ENCODE data around the gene AATK.
A peak's percentile ranks its signal among the peaks of the same experiment; 100 is the strongest.

The AATK gene

GRCh38 chr17:81195941-81196495 is 30.0 kb upstream of the AATK start:
- Histone ChIP-seq H2AFZ (ENCODE audit: low read depth, low read length) (no peak overlapping the region), H3K27me3 (ENCODE audit: control insufficient read depth in 1 of 2, insufficient read depth in 1 of 2, low read length in 2 of 2) (no peaks in the 10 kb centered on the region), H2BK5ac (ENCODE audit: low read depth, low read length, poor library complexity, severe bottlenecking) (no peak overlapping the region), H3K9ac (ENCODE audit: low read length) (no peak overlapping the region), H2BK120ac (ENCODE audit: low read depth, low read length) (no peak overlapping the region), H3K4me2 (ENCODE audit: low read length, poor library complexity, severe bottlenecking) (no peak overlapping the region), H3K4me1 (ENCODE audit: control insufficient read depth, insufficient read depth, low read depth, low read length) (peaks cover 10% of the 10 kb centered on the region), H3K79me1 (replicated peaks; ENCODE audit: low read length, poor library complexity, severe bottlenecking) (peaks cover 2% of the 10 kb centered on the region), H3K9me3 (ENCODE audit: control insufficient read depth, low read length) (no peaks in the 10 kb centered on the region), H2BK12ac (ENCODE audit: low read length in 2 of 2) (no peak overlapping the region), H3K14ac (ENCODE audit: low read length in 2 of 2) (no peak overlapping the region), H3K36me3 (ENCODE audit: control insufficient read depth in 1 of 2, insufficient read depth in 2 of 2, low read depth in 1 of 2, low read length in 2 of 2) (peaks cover 0 to 94% of the 10 kb centered on the region in 2 experiments), H3K4ac (ENCODE audit: low read depth in 1 of 2, low read length in 2 of 2) (no peak overlapping the region), H3K18ac (ENCODE audit: low read depth in 1 of 2, low read length in 2 of 2) (no peak overlapping the region), H3K27ac (ENCODE audit: low read length, poor library complexity, severe bottlenecking) (no peak overlapping the region), H3K23ac (ENCODE audit: low read length in 2 of 2) (no peak overlapping the region), H2BK15ac (ENCODE audit: low read depth, poor library complexity, severe bottlenecking) (no peak overlapping the region), H4K8ac (ENCODE audit: low read length) (no peak overlapping the region), H3K4me3 (ENCODE audit: insufficient read depth in 1 of 2, low read depth in 1 of 2, low read length in 2 of 2) (no peak overlapping the region), H4K91ac (ENCODE audit: low read length) (no peak overlapping the region), H2AK5ac (ENCODE audit: low read length, severe bottlenecking) (no peak overlapping the region)
- 92% methylated on average over 14 of the region's 14 CpGs for WGBS
- DNase-seq, result no peak

- Histone ChIP-seq H3K4me3 (ENCODE audit: insufficient read depth in 1 of 2, low read depth in 1 of 2, low read length in 2 of 2) (peak overlapping the region in 1 of 2 experiments; percentile 16), H3K9ac (ENCODE audit: low read length) (no peak overlapping the region), H3K36me3 (ENCODE audit: control insufficient read depth in 1 of 2, insufficient read depth in 2 of 2, low read depth in 1 of 2, low read length in 2 of 2) (peaks cover 0 to 97% of the 10 kb centered on the region in 2 experiments), H2AFZ (ENCODE audit: low read depth, low read length) (no peak overlapping the region), H4K8ac (ENCODE audit: low read length) (no peak overlapping the region), H3K4ac (ENCODE audit: low read depth in 1 of 2, low read length in 2 of 2) (no peak overlapping the region), H4K91ac (ENCODE audit: low read length) (peak overlapping the region; percentile 47), H2BK15ac (ENCODE audit: low read depth, poor library complexity, severe bottlenecking) (no peak overlapping the region), H3K18ac (ENCODE audit: low read depth in 1 of 2, low read length in 2 of 2) (no peak overlapping the region), H3K9me3 (ENCODE audit: control insufficient read depth, low read length) (no peaks in the 10 kb centered on the region), H2BK5ac (ENCODE audit: low read depth, low read length, poor library complexity, severe bottlenecking) (no peak overlapping the region), H3K4me2 (ENCODE audit: low read length, poor library complexity, severe bottlenecking) (no peak overlapping the region), H3K4me1 (ENCODE audit: control insufficient read depth, insufficient read depth, low read depth, low read length) (peaks cover 8% of the 10 kb centered on the region), H3K14ac (ENCODE audit: low read length in 2 of 2) (peak overlapping the region in 1 of 2 experiments; percentile 49), H3K27me3 (ENCODE audit: control insufficient read depth in 1 of 2, insufficient read depth in 1 of 2, low read length in 2 of 2) (no peaks in the 10 kb centered on the region), H3K23ac (ENCODE audit: low read length in 2 of 2) (no peak overlapping the region), H2BK12ac (ENCODE audit: low read length in 2 of 2) (no peak overlapping the region), H3K27ac (ENCODE audit: low read length, poor library complexity, severe bottlenecking) (no peak overlapping the region), H3K79me1 (replicated peaks; ENCODE audit: low read length, poor library complexity, severe bottlenecking) (peaks cover under 1% of the 10 kb centered on the region), H2BK120ac (ENCODE audit: low read depth, low read length) (no peak overlapping the region), H2AK5ac (ENCODE audit: low read length, severe bottlenecking) (no peak overlapping the region)
- 96% methylated on average over 37 of the region's 37 CpGs for WGBS
- DNase-seq, result no peak
Observed at GRCh38 chr17:81194941-81195901, 29.2 kb upstream of the AATK start.

- Histone ChIP-seq H3K27me3 (ENCODE audit: control insufficient read depth in 1 of 2, insufficient read depth in 1 of 2, low read length in 2 of 2) (no peaks in the 10 kb centered on the region), H2AFZ (ENCODE audit: low read depth, low read length) (no peak overlapping the region), H3K4me2 (ENCODE audit: low read length, poor library complexity, severe bottlenecking) (no peak overlapping the region), H3K9ac (ENCODE audit: low read length) (no peak overlapping the region), H3K79me1 (replicated peaks; ENCODE audit: low read length, poor library complexity, severe bottlenecking) (no peaks in the 10 kb centered on the region), H3K23ac (ENCODE audit: low read length in 2 of 2) (no peak overlapping the region), H2AK5ac (ENCODE audit: low read length, severe bottlenecking) (no peak overlapping the region), H3K4me3 (ENCODE audit: insufficient read depth in 1 of 2, low read depth in 1 of 2, low read length in 2 of 2) (no peak overlapping the region), H3K36me3 (ENCODE audit: control insufficient read depth in 1 of 2, insufficient read depth in 2 of 2, low read depth in 1 of 2, low read length in 2 of 2) (peaks cover 0 to 97% of the 10 kb centered on the region in 2 experiments), H3K9me3 (ENCODE audit: control insufficient read depth, low read length) (no peaks in the 10 kb centered on the region), H4K91ac (ENCODE audit: low read length) (no peak overlapping the region), H2BK12ac (ENCODE audit: low read length in 2 of 2) (no peak overlapping the region), H4K8ac (ENCODE audit: low read length) (no peak overlapping the region), H3K18ac (ENCODE audit: low read depth in 1 of 2, low read length in 2 of 2) (no peak overlapping the region), H2BK120ac (ENCODE audit: low read depth, low read length) (no peak overlapping the region), H2BK15ac (ENCODE audit: low read depth, poor library complexity, severe bottlenecking) (no peak overlapping the region), H3K27ac (ENCODE audit: low read length, poor library complexity, severe bottlenecking) (no peak overlapping the region), H3K4me1 (ENCODE audit: control insufficient read depth, insufficient read depth, low read depth, low read length) (peaks cover 14% of the 10 kb centered on the region), H3K4ac (ENCODE audit: low read depth in 1 of 2, low read length in 2 of 2) (no peak overlapping the region), H3K14ac (ENCODE audit: low read length in 2 of 2) (no peak overlapping the region), H2BK5ac (ENCODE audit: low read depth, low read length, poor library complexity, severe bottlenecking) (no peak overlapping the region)
- no peak for DNase-seq
- 95% methylated on average over 21 of the region's 21 CpGs for WGBS
Observed at GRCh38 chr17:81194225-81194760, 28.3 kb upstream of the AATK start.

Data from mesenchymal stem cell (in vitro differentiated cells and primary cell).